Neuronal stem cell (in vitro differentiated cells): Measurements from ENCODE around the gene CHST12.

Experiments used
- DNase-seq: peaks from one replicate; pipeline ENCODE4 v3.0.0-alpha.2; 2013; ENCODE audit warnings: low spot score
- H2AFZ ChIP-seq: one replicate; pipeline ENCODE4 v1.6.1; 2013; ENCODE audit warnings: mild to moderate bottlenecking, low read length, inconsistent platforms
- H2AK5ac ChIP-seq: 2 replicates; pipeline ENCODE4 v1.6.1; 2013; ENCODE audit warnings: low read depth, mild to moderate bottlenecking, inconsistent platforms, low read length, moderate library complexity, mixed read lengths
- H2BK120ac ChIP-seq: 2 replicates; pipeline ENCODE4 v1.6.1; 2013; ENCODE audit warnings: low read depth, mild to moderate bottlenecking, inconsistent platforms, low read length, moderate library complexity, mixed read lengths
- H2BK12ac ChIP-seq: one replicate; pipeline ENCODE4 v1.6.1; 2013; ENCODE audit warnings: low read length, inconsistent platforms
- H2BK15ac ChIP-seq: 2 replicates; pipeline ENCODE4 v1.6.1; 2013; ENCODE audit warnings: mild to moderate bottlenecking, low read length, inconsistent platforms, mixed read lengths
- H2BK5ac ChIP-seq: one replicate; pipeline ENCODE4 v1.6.1; 2013; ENCODE audit warnings: inconsistent platforms, mild to moderate bottlenecking, low read length, moderate library complexity
- H3K14ac ChIP-seq: one replicate; pipeline ENCODE4 v1.6.1; 2013; ENCODE audit warnings: low read length, inconsistent platforms
- H3K18ac ChIP-seq: 2 replicates; pipeline ENCODE4 v1.6.1; 2013; ENCODE audit warnings: low read length, inconsistent platforms
- H3K23ac ChIP-seq: 2 replicates; pipeline ENCODE4 v1.6.1; 2013; ENCODE audit warnings: low read depth, mild to moderate bottlenecking, mixed read lengths, low read length, inconsistent platforms; ENCODE audit not compliant: poor library complexity
- H3K27ac ChIP-seq: replicated peaks from 3 replicates; pipeline ENCODE4 v1.5.1; 2013; ENCODE audit warnings: low read length, inconsistent platforms
- H3K27me3 ChIP-seq, 3 experiments: 2 replicates each; pipeline ENCODE4 v1.6.1; 2013; ENCODE audit warnings: low read length in 3 of 3, mild to moderate bottlenecking in 2 of 3, inconsistent platforms in 1 of 3, low read depth in 1 of 3, mixed read lengths in 1 of 3, moderate library complexity in 1 of 3; ENCODE audit not compliant: control insufficient read depth in 3 of 3, insufficient read depth in 3 of 3
- H3K36me3 ChIP-seq, 2 donors: replicated peaks in 1 of 2; 2 replicates each; pipeline ENCODE4 v1.6.1; 2013; ENCODE audit warnings: low read length in 2 of 2; ENCODE audit not compliant: control insufficient read depth in 2 of 2, insufficient read depth in 2 of 2
- H3K4ac ChIP-seq: 2 replicates; pipeline ENCODE4 v1.6.1; 2013; ENCODE audit warnings: inconsistent platforms, mild to moderate bottlenecking, low read length, moderate library complexity
- H3K4me1 ChIP-seq, 2 donors: 1 replicate in 1 of 2; 2 replicates in 1 of 2; pipeline ENCODE4 v1.6.1; 2013; ENCODE audit warnings: low read length in 2 of 2, low read depth in 1 of 2; ENCODE audit not compliant: control insufficient read depth in 2 of 2, insufficient read depth in 1 of 2
- H3K4me2 ChIP-seq: one replicate; pipeline ENCODE4 v1.6.1; 2013; ENCODE audit warnings: mild to moderate bottlenecking, low read length, inconsistent platforms; ENCODE audit not compliant: insufficient read depth, poor library complexity, severe bottlenecking
- H3K4me3 ChIP-seq, 2 donors: 2 replicates each; pipeline ENCODE4 v1.5.1; 2013; ENCODE audit warnings: low read length in 2 of 2, mild to moderate bottlenecking in 2 of 2, inconsistent platforms in 1 of 2, moderate library complexity in 1 of 2
- H3K79me1 ChIP-seq: one replicate; pipeline ENCODE4 v1.6.1; 2013; ENCODE audit warnings: low read depth, mild to moderate bottlenecking, inconsistent platforms, low read length, moderate library complexity
- H3K9ac ChIP-seq: one replicate; pipeline ENCODE4 v1.6.1; 2013; ENCODE audit warnings: mild to moderate bottlenecking, low read depth, low read length, inconsistent platforms; ENCODE audit not compliant: poor library complexity
- H3K9me3 ChIP-seq, 2 donors: replicated peaks in 1 of 2; 2 replicates each; pipeline versions ENCODE3 to v1.6.1; 2013; ENCODE audit warnings: low read length in 2 of 2, mild to moderate bottlenecking in 2 of 2, inconsistent platforms in 1 of 2, low read depth in 1 of 2, mixed read lengths in 1 of 2, moderate library complexity in 1 of 2; ENCODE audit not compliant: control insufficient read depth in 2 of 2, insufficient read depth in 1 of 2
- H4K8ac ChIP-seq: one replicate; pipeline ENCODE4 v1.6.1; 2013; ENCODE audit warnings: low read depth, mild to moderate bottlenecking, inconsistent platforms, low read length, moderate library complexity
- H4K91ac ChIP-seq: one replicate; pipeline ENCODE4 v1.6.1; 2013; ENCODE audit warnings: low read length, low read depth, mild to moderate bottlenecking, inconsistent platforms; ENCODE audit not compliant: poor library complexity
- WGBS, 2 donors: extraction: QIAGEN DNeasy Blood & Tissue Kit; methylation state at CpG; one replicate each; pipeline ENCODE4 v1.1.7; 2013; ENCODE audit warnings: missing lambda C conversion rate in 2 of 2, mixed read lengths in 1 of 2; ENCODE audit not compliant: insufficient read length in 2 of 2, insufficient replicate concordance in 1 of 2; ENCODE audit errors: extremely low coverage in 2 of 2; 5-methylcytosine and 5-hydroxymethylcytosine counted together

CHST12 gene

GRCh38 chr7:2380461-2380860 lies 22.9 kb upstream of the CHST12 start:
- Histone ChIP-seq H2AFZ (no peak overlapping the region), H3K27ac (no peak overlapping the region), H3K4me1 (no peaks in the 10 kb centered on the region), H3K27me3 (no peaks in the 10 kb centered on the region), H3K23ac (no peak overlapping the region), H2BK120ac (no peak overlapping the region), H4K8ac (no peak overlapping the region), H3K14ac (no peak overlapping the region), H3K36me3 (peaks cover 43 to 70% of the 10 kb centered on the region in 2 donors), H2BK15ac (no peak overlapping the region), H3K4me2 (no peak overlapping the region), H3K9me3 (no peaks in the 10 kb centered on the region), H3K79me1 (peaks cover 9% of the 10 kb centered on the region), H2AK5ac (no peak overlapping the region), H3K18ac (no peak overlapping the region), H2BK12ac (no peak overlapping the region), H2BK5ac (no peak overlapping the region), H3K9ac (no peak overlapping the region), H3K4me3 (peak overlapping the region in 1 of 2 donors; percentile 58), H4K91ac (no peak overlapping the region), H3K4ac (no peak overlapping the region)
- no CpG with 5 or more reads among the region's 23 CpGs for WGBS, 2 donors
- DNase-seq: no peak

GRCh38 chr7:2381227-2381626 lies 22.2 kb upstream of the CHST12 start:
- Histone ChIP-seq H3K4me2 (no peak overlapping the region), H4K91ac (no peak overlapping the region), H3K4me1 (no peaks in the 10 kb centered on the region), H2AK5ac (no peak overlapping the region), H4K8ac (no peak overlapping the region), H3K79me1 (peaks cover 9% of the 10 kb centered on the region), H3K18ac (no peak overlapping the region), H2BK5ac (no peak overlapping the region), H3K4me3 (no peak overlapping the region), H3K4ac (no peak overlapping the region), H3K14ac (no peak overlapping the region), H2AFZ (no peak overlapping the region), H2BK15ac (no peak overlapping the region), H3K27me3 (no peaks in the 10 kb centered on the region), H2BK12ac (no peak overlapping the region), H3K23ac (no peak overlapping the region), H3K9me3 (no peaks in the 10 kb centered on the region), H3K27ac (no peak overlapping the region), H3K9ac (no peak overlapping the region), H2BK120ac (no peak overlapping the region), H3K36me3 (peaks cover 38 to 62% of the 10 kb centered on the region in 2 donors)
- no peak for DNase-seq
- WGBS, 2 donors: no CpG with 5 or more reads among the region's 5 CpGs

GRCh38 chr7:2381881-2382509 lies 21.4 kb upstream of the CHST12 start:
- Histone ChIP-seq H3K4me2 (no peak overlapping the region), H3K36me3 (peaks cover 30 to 54% of the 10 kb centered on the region in 2 donors), H3K18ac (no peak overlapping the region), H3K14ac (no peak overlapping the region), H2BK120ac (no peak overlapping the region), H2BK12ac (no peak overlapping the region), H2BK5ac (no peak overlapping the region), H2BK15ac (no peak overlapping the region), H3K79me1 (peaks cover 4% of the 10 kb centered on the region), H3K9me3 (no peaks in the 10 kb centered on the region), H3K27ac (no peak overlapping the region), H3K4me1 (peaks cover 0 to under 1% of the 10 kb centered on the region in 2 donors), H3K4me3 (no peak overlapping the region), H4K8ac (peak overlapping the region; percentile 65), H3K9ac (peak overlapping the region; percentile 60), H3K23ac (no peak overlapping the region), H3K4ac (no peak overlapping the region), H4K91ac (no peak overlapping the region), H2AFZ (no peak overlapping the region), H3K27me3 (no peaks in the 10 kb centered on the region), H2AK5ac (no peak overlapping the region)
- no peak for DNase-seq
- no CpG with 5 or more reads among the region's 21 CpGs for WGBS, 2 donors

GRCh38 chr7:2383543-2384274 lies 19.7 kb upstream of the CHST12 start:
- no peak overlapping the region for H2BK15ac ChIP-seq
- H3K4me3 ChIP-seq: no peak overlapping the region
- no peak overlapping the region for H3K14ac ChIP-seq
- peaks cover 27 to 42% of the 10 kb centered on the region in 2 donors for H3K36me3 ChIP-seq
- no peak overlapping the region for H2BK5ac ChIP-seq
- H3K4me1 ChIP-seq: peaks cover 0 to 6% of the 10 kb centered on the region in 2 donors
- H3K27ac ChIP-seq: no peak overlapping the region
- H3K9me3 ChIP-seq: peaks cover 0 to 2% of the 10 kb centered on the region in 2 donors
- no peak overlapping the region for H3K4ac ChIP-seq
- no peak overlapping the region for H3K18ac ChIP-seq
- H2BK12ac ChIP-seq: no peak overlapping the region
- no peak overlapping the region for H3K23ac ChIP-seq
- DNase-seq: no peak
- H4K91ac ChIP-seq: no peak overlapping the region
- peak overlapping the region; percentile 7 for H4K8ac ChIP-seq
- H2BK120ac ChIP-seq: no peak overlapping the region
- H2AFZ ChIP-seq: no peak overlapping the region
- peak overlapping the region; percentile 60 for H3K9ac ChIP-seq
- H3K79me1 ChIP-seq: peaks cover 4% of the 10 kb centered on the region
- peak overlapping the region; percentile 32 for H2AK5ac ChIP-seq
- H3K27me3 ChIP-seq: no peaks in the 10 kb centered on the region
- no CpG with 5 or more reads among the region's 29 CpGs for WGBS, 2 donors
- no peak overlapping the region for H3K4me2 ChIP-seq
